T-cell (primary cell): ENCODE results near the gene TSPEAR. TPM values are rescaled to one million over a fixed set of nuclear protein-coding genes. Genes with fewer than 3 reads are reported as not detected.
A peak's percentile ranks its signal among the peaks of the same experiment; 100 is the strongest.
"Not testable (repeated sequence)": the region's sequence is repeated elsewhere in the genome, so short reads cannot be mapped to it uniquely, and the experiment has no call there.

ENCODE experiments used
- ATAC-seq, 4 experiments: fragments of 200-7000 bp in 3 of 4; fragments of 150-1000 bp in 1 of 4; cut with Tn5 transposase; replicated peaks in 1 of 4; 1 replicate in 3 of 4; 2 replicates in 1 of 4; pipeline ENCODE4 v1.10.0; 2021; ENCODE audit warnings: moderate library complexity in 3 of 4, mild to moderate bottlenecking in 2 of 4, moderate number of reproducible peaks in 1 of 4
- CTCF ChIA-PET, 2 donors: fragments of 300-600 bp; sonication (Branson Sonifier 250); formaldehyde crosslinking; loops; one replicate each; lab custom pipeline; 2022; ENCODE audit warnings: antibody characterized with exemption in 2 of 2; lab: Charles Lee
- POLR2A ChIA-PET, 2 donors: fragments of 300-600 bp; sonication (Branson Sonifier 250); formaldehyde crosslinking; loops; one replicate each; lab custom pipeline; 2022; ENCODE audit warnings: antibody characterized with exemption in 2 of 2; lab: Charles Lee
- DNase-seq, 35 experiments: peaks; one replicate each; pipeline versions ENCODE4 v3.0.0 to v3.0.0-alpha.2; 2013 to 2023
- H3K27ac ChIP-seq: one replicate; pipeline ENCODE4 v1.5.1; 2013; ENCODE audit warnings: low read length
- H3K27me3 ChIP-seq, 2 experiments: replicated peaks in 1 of 2; 1 replicate in 1 of 2; 2 replicates in 1 of 2; pipeline versions ENCODE4 v1.6.1 to v1.7.0; 2013; ENCODE audit warnings: low read length in 1 of 2, mixed read lengths in 1 of 2; ENCODE audit not compliant: control insufficient read depth in 2 of 2, insufficient read depth in 2 of 2; ENCODE audit errors: extremely low read depth in 1 of 2
- H3K36me3 ChIP-seq, 2 donors: 1 replicate in 1 of 2; 2 replicates in 1 of 2; pipeline versions ENCODE4 v1.6.1 to v1.7.0; 2013; ENCODE audit warnings: low read length in 1 of 2; ENCODE audit not compliant: control insufficient read depth in 2 of 2, insufficient read depth in 1 of 2; ENCODE audit errors: extremely low read depth in 1 of 2
- H3K4me1 ChIP-seq, 2 experiments: 1 replicate in 1 of 2; 2 replicates in 1 of 2; pipeline versions ENCODE4 v1.6.1 to v1.7.0; 2013; ENCODE audit warnings: low read length in 2 of 2, mixed read lengths in 1 of 2; ENCODE audit not compliant: insufficient read depth in 2 of 2, control insufficient read depth in 1 of 2; ENCODE audit errors: extremely low read depth in 1 of 2
- H3K4me3 ChIP-seq, 2 donors: 1 replicate in 1 of 2; 2 replicates in 1 of 2; pipeline versions ENCODE4 v1.5.1 to v1.7.0; 2013; ENCODE audit warnings: mild to moderate bottlenecking in 2 of 2, low read length in 1 of 2, moderate library complexity in 1 of 2; ENCODE audit not compliant: control insufficient read depth in 1 of 2; ENCODE audit errors: extremely low read depth in 1 of 2
- H3K9me3 ChIP-seq: 2 replicates; pipeline ENCODE4 v1.7.0; 2013
- H3K27ac Mint-ChIP-seq, 2 donors: one replicate each; pipeline ENCODE4 v1.8.0; 2020 to 2021; ENCODE audit warnings: mild to moderate bottlenecking in 2 of 2, mixed read lengths in 2 of 2
- H3K27me3 Mint-ChIP-seq, 2 donors: one replicate each; pipeline ENCODE4 v1.8.0; 2021 to 2022; ENCODE audit warnings: mixed read lengths in 2 of 2
- H3K36me3 Mint-ChIP-seq: one replicate; pipeline ENCODE4 v1.8.0; 2021; ENCODE audit warnings: mixed read lengths
- H3K4me1 Mint-ChIP-seq, 3 donors: one replicate each; pipeline ENCODE4 v1.8.0; 2020 to 2022; ENCODE audit warnings: mixed read lengths in 3 of 3, mild to moderate bottlenecking in 1 of 3
- H3K4me3 Mint-ChIP-seq, 3 donors: one replicate each; pipeline ENCODE4 v1.8.0; 2020 to 2022; ENCODE audit warnings: mild to moderate bottlenecking in 3 of 3, mixed read lengths in 3 of 3, moderate library complexity in 3 of 3
- H3K9me3 Mint-ChIP-seq, 3 donors: one replicate each; pipeline ENCODE4 v1.8.0; 2020 to 2022; ENCODE audit warnings: mixed read lengths in 3 of 3
- WGBS: methylation state at CpG from one replicate; pipeline ENCODE4 v1.1.5; 2013; ENCODE audit warnings: missing lambda C conversion rate; ENCODE audit not compliant: insufficient coverage; 5-methylcytosine and 5-hydroxymethylcytosine counted together
- total RNA-seq, 35 experiments: library from RNA in 6 of 35; stranded (reverse) in 6 of 35; fragments of 120-200 nt in 1 of 35; gene quantifications; one replicate each; pipeline versions ENCODE4 v1.2.1 to v1.2.4 and lab custom pipeline; 2013 to 2026

The TSPEAR gene
- total RNA-seq, 5 donors from 2014 or later (not counting 1 experiment from before 2014, with no cell fraction given), result not detected

GRCh38 chr21:44506279-44507255 is 204.8 kb downstream of the TSPEAR start:
- ATAC-seq (no peak), DNase-seq (no peak)
- 86% methylated on average over 43 of the region's 44 CpGs for WGBS
- ChIA-PET CTCF (no interaction called here), POLR2A (interaction anchor here in 1 of 2 donors (0.5 kb wide), 1 partner anchor 153 kb away, joined by 3 read pairs; no protein-coding TSS in a partner anchor)
- Histone ChIP-seq H3K4me3 (no peak overlapping the region), H3K27ac (no peak overlapping the region), H3K4me1 (peaks cover 0 to 25% of the 10 kb centered on the region in 2 experiments), H3K9me3 (no peaks in the 10 kb centered on the region), H3K27me3 (peaks cover 0 to 32% of the 10 kb centered on the region in 2 experiments), H3K36me3 (no peaks in the 10 kb centered on the region)
- H3K27ac Mint-ChIP-seq, result no peak overlapping the region
- no peaks in the 10 kb centered on the region for H3K9me3 Mint-ChIP-seq
- peaks cover 0 to 4% of the 10 kb centered on the region in 2 donors for H3K27me3 Mint-ChIP-seq
- no peaks in the 10 kb centered on the region for H3K36me3 Mint-ChIP-seq
- no peak overlapping the region for H3K4me3 Mint-ChIP-seq
- H3K4me1 Mint-ChIP-seq, result peaks cover 0 to 14% (median 7%) of the 10 kb centered on the region in 3 donors

DNA sequence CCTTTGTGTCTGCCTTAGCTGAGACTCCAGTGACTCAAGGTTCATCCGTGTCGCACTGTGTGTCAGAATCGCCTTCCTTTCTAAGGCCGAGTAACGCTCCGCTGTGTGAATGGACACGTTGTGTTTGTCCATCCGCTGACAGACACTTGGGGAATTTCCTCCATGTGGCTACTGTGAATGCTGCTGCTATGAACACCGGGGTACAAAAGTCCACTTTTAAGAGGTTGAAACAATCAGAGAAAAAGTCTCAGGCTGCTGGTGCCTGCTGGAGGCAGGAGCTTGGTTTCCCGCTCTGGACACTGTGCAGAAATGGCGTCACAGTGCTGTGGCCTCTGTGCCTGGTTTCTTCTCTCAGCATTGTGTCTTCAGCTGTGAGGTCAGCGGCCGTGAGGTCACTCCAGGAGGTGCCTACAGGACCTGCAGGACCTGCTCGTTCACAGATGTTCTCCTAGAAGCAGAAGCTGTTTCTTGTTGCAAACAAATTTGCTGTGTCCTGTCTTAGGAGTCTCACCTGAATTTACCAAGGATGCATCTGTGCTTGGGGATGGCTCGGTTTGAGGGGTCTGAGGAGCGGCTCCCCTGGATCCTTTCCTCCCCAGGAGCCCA is 205.6 kb downstream of the TSPEAR start:
- 76% methylated on average over 16 of the region's 16 CpGs for WGBS
- H3K4me3 ChIP-seq, result no peak overlapping the region
- peaks cover 0 to 32% of the 10 kb centered on the region in 2 experiments for H3K27me3 ChIP-seq
- peaks cover 0 to 4% of the 10 kb centered on the region in 2 donors for H3K27me3 Mint-ChIP-seq
- H3K27ac ChIP-seq, result no peak overlapping the region
- H3K4me1 Mint-ChIP-seq, result peaks cover 0 to 11% (median 3%) of the 10 kb centered on the region in 3 donors
- H3K9me3 ChIP-seq, result no peaks in the 10 kb centered on the region
- ChIA-PET CTCF (no interaction called here), POLR2A (interaction anchor here in 1 of 2 donors (0.5 kb wide), 1 partner anchor 154 kb away, joined by 3 read pairs; no protein-coding TSS in a partner anchor)
- H3K36me3 ChIP-seq, result no peaks in the 10 kb centered on the region
- H3K27ac Mint-ChIP-seq, result peak overlapping the region in 1 of 2 donors; percentile 10
- no peak for DNase-seq
- H3K4me1 ChIP-seq, result peaks cover 0 to 20% of the 10 kb centered on the region in 2 experiments
- H3K36me3 Mint-ChIP-seq, result no peaks in the 10 kb centered on the region
- H3K9me3 Mint-ChIP-seq, result no peaks in the 10 kb centered on the region
- H3K4me3 Mint-ChIP-seq, result no peak overlapping the region
- no peak for ATAC-seq

GRCh38 chr21:44503901-44504399 is 207.4 kb downstream of the TSPEAR start:
- WGBS, result 32% methylated on average over 20 of the region's 20 CpGs
- ChIA-PET POLR2A (no interaction called here), CTCF (interaction anchor here in 1 of 2 donors (0.6 kb wide), 1 partner anchor 635 kb away, joined by 5 read pairs; no protein-coding TSS in a partner anchor)
- Histone ChIP-seq H3K4me1 (peaks cover 0 to 8% of the 10 kb centered on the region in 2 experiments), H3K27me3 (peaks cover 0 to 36% of the 10 kb centered on the region in 2 experiments), H3K27ac (no peak overlapping the region), H3K36me3 (no peaks in the 10 kb centered on the region), H3K9me3 (no peaks in the 10 kb centered on the region), H3K4me3 (no peak overlapping the region)
- DNase-seq, result peak in 4 of 35 experiments; percentile 4 to 12 (median 8)
- Mint-ChIP-seq H3K27me3 (peaks cover 0 to 10% of the 10 kb centered on the region in 2 donors), H3K9me3 (no peaks in the 10 kb centered on the region), H3K4me3 (no peak overlapping the region), H3K36me3 (no peaks in the 10 kb centered on the region), H3K4me1 (peaks cover 0 to 8% (median 3%) of the 10 kb centered on the region in 3 donors), H3K27ac (peak overlapping the region in 1 of 2 donors; percentile 16)
- no peak for ATAC-seq

GRCh38 chr21:44503006-44503889 is 208.1 kb downstream of the TSPEAR start:
- H3K4me3 ChIP-seq, ATAC-seq, H3K9me3 Mint-ChIP-seq, DNase-seq, CTCF ChIA-PET, H3K36me3 ChIP-seq, H3K4me1 ChIP-seq, H3K27ac ChIP-seq, H3K4me1 Mint-ChIP-seq, H3K9me3 ChIP-seq, H3K27ac Mint-ChIP-seq, POLR2A ChIA-PET, H3K4me3 Mint-ChIP-seq, H3K36me3 Mint-ChIP-seq: not testable (repeated sequence)
- 80% methylated on average over 27 of the region's 44 CpGs for WGBS
- peaks cover 0 to 10% of the 10 kb centered on the region in 2 donors for H3K27me3 Mint-ChIP-seq
- H3K27me3 ChIP-seq, result peaks cover 0 to 36% of the 10 kb centered on the region in 2 experiments

- DNase-seq (no peak), ATAC-seq (no peak)
- Histone ChIP-seq H3K27ac (no peak overlapping the region), H3K27me3 (peaks cover 0 to 38% of the 10 kb centered on the region in 2 experiments), H3K36me3 (no peaks in the 10 kb centered on the region), H3K4me3 (no peak overlapping the region), H3K4me1 (peaks cover 0 to 8% of the 10 kb centered on the region in 2 experiments), H3K9me3 (no peaks in the 10 kb centered on the region)
- CTCF ChIA-PET, result interaction anchor here in 1 of 2 donors (0.6 to 0.8 kb wide), 2 partner anchors 81 to 240 kb away, joined by 3 read pairs; no protein-coding TSS in a partner anchor
- WGBS, result 86% methylated on average over 22 of the region's 27 CpGs
- no peak overlapping the region for H3K27ac Mint-ChIP-seq
- peaks cover 0 to 15% of the 10 kb centered on the region in 2 donors for H3K27me3 Mint-ChIP-seq
- H3K9me3 Mint-ChIP-seq, result no peaks in the 10 kb centered on the region
- H3K4me1 Mint-ChIP-seq, result peaks cover 0 to 8% (median 3%) of the 10 kb centered on the region in 3 donors
- POLR2A ChIA-PET, result no interaction called here
- H3K36me3 Mint-ChIP-seq, result no peaks in the 10 kb centered on the region
- H3K4me3 Mint-ChIP-seq, result no peak overlapping the region
These were observed 209.0 kb downstream of the TSPEAR start for GRCh38 chr21:44502171-44502958.
